ENCODE measurements around the gene TANC1. TPM values are rescaled to one million over a fixed set of nuclear protein-coding genes. Genes with fewer than 3 reads are reported as not detected.
A peak's percentile ranks its signal among the peaks of the same experiment; 100 is the strongest.

The TANC1 gene
- total and polyA plus RNA-seq, 2 experiments from 2014 or later, result 8.2 to 12.1 TPM

DNA sequence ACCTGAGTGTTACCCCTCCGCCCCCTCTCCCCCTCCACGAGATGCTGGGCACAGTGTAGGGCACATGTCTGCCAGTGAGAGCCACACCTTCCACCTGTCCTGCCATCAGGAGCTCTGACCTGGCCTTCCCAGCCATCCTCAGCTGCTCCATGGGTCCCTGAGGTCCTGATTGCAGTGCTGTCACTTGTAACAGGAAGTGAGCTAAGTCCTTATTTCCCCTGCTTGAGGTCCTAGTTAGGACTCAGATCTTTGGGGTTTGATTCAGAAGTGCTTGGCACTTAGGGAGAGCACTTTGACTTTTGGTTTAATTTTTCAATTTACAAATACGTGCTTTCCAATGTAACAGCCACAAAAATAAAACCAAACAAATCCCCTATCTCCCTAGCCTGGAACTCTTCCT is 192.5 kb downstream of the TANC1 start:
- no peaks in the 10 kb centered on the region for H3K4me1 ChIP-seq (ENCODE audit: insufficient read depth)
- peaks cover 7% of the 10 kb centered on the region; the same call in 1 of the 2 replicates for H3K36me3 ChIP-seq (ENCODE audit: low read depth)
- no peaks in the 10 kb centered on the region for H3K9me3 ChIP-seq (ENCODE audit: low read depth)
- H3K27me3 ChIP-seq (replicated peaks; ENCODE audit: insufficient read depth), result no peaks in the 10 kb centered on the region
- TF ChIP-seq EZH2 (IDR thresholded peaks at IDR 0.05; ENCODE audit: insufficient read depth, poor library complexity, severe bottlenecking) (no peak), EZH2phosphoT487 (IDR thresholded peaks at IDR 0.05; ENCODE audit: insufficient read depth, low read depth) (no peak)
- no peak overlapping the region for H3K4me3 ChIP-seq
- DNase-seq, result no peak
- H3K4me2 ChIP-seq (ENCODE audit: unreplicated experiment), result no peak overlapping the region
- H3K79me2 ChIP-seq (ENCODE audit: insufficient read depth), result no peaks in the 10 kb centered on the region
- H2AFZ ChIP-seq, result no peak overlapping the region
- WGBS, 2 experiments (ENCODE audit: low coverage in 1 of 2, low lambda C conversion rate in 2 of 2, missing lambda C conversion rate in 2 of 2), result 63 to 67% methylated on average over 2 to 3 of the region's 3 CpGs
- H3K9me2 ChIP-seq (ENCODE audit: insufficient read depth), result no peaks in the 10 kb centered on the region
- no peaks in the 10 kb centered on the region for H3F3A ChIP-seq (ENCODE audit: insufficient read depth)
- no peak overlapping the region for H3K27ac ChIP-seq
- in situ Hi-C loops (cut with MboI), result no loop called here
- H3K9ac ChIP-seq, result no peak overlapping the region
- H4K20me1 ChIP-seq (ENCODE audit: insufficient read depth), result no peaks in the 10 kb centered on the region

DNA sequence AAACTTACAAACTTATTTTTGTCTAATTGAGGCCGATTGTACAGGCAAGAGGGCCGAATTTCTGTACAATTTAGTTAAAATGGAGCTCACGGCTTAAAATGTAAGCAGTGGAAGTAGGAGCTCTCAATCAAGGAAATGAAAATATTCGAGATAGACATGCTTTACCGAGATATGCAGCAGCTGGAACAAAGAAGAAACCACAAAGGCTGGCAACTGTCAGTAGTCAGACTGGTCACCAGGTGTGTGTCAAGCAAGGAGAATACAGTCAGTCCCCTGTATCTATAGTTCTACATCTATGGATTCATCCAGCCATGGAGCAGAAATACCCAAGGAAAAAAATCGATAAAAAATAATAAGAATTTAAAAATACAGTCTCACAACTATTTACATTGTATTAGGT is 195.5 kb downstream of the TANC1 start:
- Histone ChIP-seq H2AFZ (no peak overlapping the region), H3F3A (ENCODE audit: insufficient read depth) (no peaks in the 10 kb centered on the region), H3K27me3 (replicated peaks; ENCODE audit: insufficient read depth) (no peaks in the 10 kb centered on the region), H3K36me3 (ENCODE audit: low read depth) (peaks cover 7% of the 10 kb centered on the region; the same call in 1 of the 2 replicates), H4K20me1 (ENCODE audit: insufficient read depth) (no peaks in the 10 kb centered on the region), H3K27ac (no peak overlapping the region), H3K9ac (no peak overlapping the region), H3K9me3 (ENCODE audit: low read depth) (no peaks in the 10 kb centered on the region), H3K4me2 (ENCODE audit: unreplicated experiment) (no peak overlapping the region), H3K4me1 (ENCODE audit: insufficient read depth) (no peaks in the 10 kb centered on the region), H3K9me2 (ENCODE audit: insufficient read depth) (no peaks in the 10 kb centered on the region), H3K79me2 (ENCODE audit: insufficient read depth) (no peaks in the 10 kb centered on the region), H3K4me3 (no peak overlapping the region)
- no peak for DNase-seq
- no peak for TF ChIP-seq EZH2 (IDR thresholded peaks at IDR 0.05; ENCODE audit: insufficient read depth, poor library complexity, severe bottlenecking)
- no peak for TF ChIP-seq EZH2phosphoT487 (IDR thresholded peaks at IDR 0.05; ENCODE audit: insufficient read depth, low read depth)
- WGBS, 2 experiments (ENCODE audit: low coverage in 1 of 2, low lambda C conversion rate in 2 of 2, missing lambda C conversion rate in 2 of 2), result 83 to 88% methylated on average over 6 of the region's 6 CpGs
- in situ Hi-C loops (cut with MboI), result no loop called here

DNA sequence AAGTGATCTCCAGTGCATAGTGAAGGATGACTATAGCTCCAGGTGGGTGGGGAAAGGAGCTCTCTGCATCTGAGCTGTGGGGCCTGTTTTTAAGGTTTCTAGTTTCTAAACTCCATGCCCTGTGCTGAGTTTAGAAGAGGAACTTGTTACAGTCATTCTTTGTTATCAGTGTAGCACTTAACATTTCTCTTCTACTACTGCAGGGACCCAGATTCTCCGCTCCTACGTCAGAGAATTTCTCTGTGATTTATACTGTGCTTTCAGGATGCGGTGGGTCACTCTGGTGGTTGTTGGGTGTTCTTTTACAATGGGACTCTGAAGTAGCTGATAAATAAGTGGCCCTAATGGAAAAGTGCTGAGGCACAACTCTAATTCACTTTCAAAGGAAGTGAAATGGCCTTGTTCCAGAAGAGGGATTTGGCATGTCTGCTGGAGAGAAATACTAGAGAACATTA is 196.0 kb downstream of the TANC1 start:
- DNase-seq, result no peak
- no peak overlapping the region for H2AFZ ChIP-seq
- no peaks in the 10 kb centered on the region for H3K27me3 ChIP-seq (replicated peaks; ENCODE audit: insufficient read depth)
- no peak overlapping the region for H3K4me2 ChIP-seq (ENCODE audit: unreplicated experiment)
- in situ Hi-C loops (cut with MboI), result no loop called here
- WGBS, 2 experiments (ENCODE audit: low coverage in 1 of 2, low lambda C conversion rate in 2 of 2, missing lambda C conversion rate in 2 of 2), result 84 to 88% methylated on average over 3 of the region's 3 CpGs
- H3K9me2 ChIP-seq (ENCODE audit: insufficient read depth), result no peaks in the 10 kb centered on the region
- no peak overlapping the region for H3K9ac ChIP-seq
- no peak overlapping the region for H3K27ac ChIP-seq
- H4K20me1 ChIP-seq (ENCODE audit: insufficient read depth), result no peaks in the 10 kb centered on the region
- no peaks in the 10 kb centered on the region for H3K79me2 ChIP-seq (ENCODE audit: insufficient read depth)
- no peak overlapping the region for H3K4me3 ChIP-seq
- H3K36me3 ChIP-seq (ENCODE audit: low read depth), result peaks cover 7% of the 10 kb centered on the region; the same call in 1 of the 2 replicates
- H3K4me1 ChIP-seq (ENCODE audit: insufficient read depth), result no peaks in the 10 kb centered on the region
- H3K9me3 ChIP-seq (ENCODE audit: low read depth), result no peaks in the 10 kb centered on the region
- TF ChIP-seq EZH2 (IDR thresholded peaks at IDR 0.05; ENCODE audit: insufficient read depth, poor library complexity, severe bottlenecking), result no peak
- TF ChIP-seq EZH2phosphoT487 (IDR thresholded peaks at IDR 0.05; ENCODE audit: insufficient read depth, low read depth), result no peak
- H3F3A ChIP-seq (ENCODE audit: insufficient read depth), result no peaks in the 10 kb centered on the region

DNA sequence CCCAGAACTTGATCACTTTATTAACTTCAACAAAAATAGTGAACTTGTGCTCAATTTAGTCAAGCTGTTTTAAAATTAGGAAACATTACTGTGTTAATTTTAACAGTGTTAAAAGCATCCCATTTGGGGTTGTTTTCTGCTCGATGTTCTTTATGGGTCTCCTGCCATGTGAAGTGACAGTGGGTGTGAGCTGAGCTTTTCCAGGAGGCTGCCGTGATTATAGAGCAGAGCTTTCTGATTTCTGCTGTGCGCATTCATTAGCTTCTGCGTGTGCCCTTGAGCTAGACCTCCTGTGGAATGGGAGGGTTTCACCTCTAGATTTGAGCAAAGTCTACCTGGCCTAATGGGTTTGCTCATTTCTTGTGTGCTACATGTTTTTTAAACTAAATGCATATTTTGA is 196.6 kb downstream of the TANC1 start:
- H3K27me3 ChIP-seq (replicated peaks; ENCODE audit: insufficient read depth), result no peaks in the 10 kb centered on the region
- no peaks in the 10 kb centered on the region for H3K9me2 ChIP-seq (ENCODE audit: insufficient read depth)
- H2AFZ ChIP-seq, result no peak overlapping the region
- TF ChIP-seq EZH2phosphoT487 (IDR thresholded peaks at IDR 0.05; ENCODE audit: insufficient read depth, low read depth) (no peak), EZH2 (IDR thresholded peaks at IDR 0.05; ENCODE audit: insufficient read depth, poor library complexity, severe bottlenecking) (no peak)
- H3K4me1 ChIP-seq (ENCODE audit: insufficient read depth), result no peaks in the 10 kb centered on the region
- in situ Hi-C loops (cut with MboI), result no loop called here
- no peaks in the 10 kb centered on the region for H3K9me3 ChIP-seq (ENCODE audit: low read depth)
- 85 to 87% methylated on average over 4 of the region's 4 CpGs for WGBS, 2 experiments (ENCODE audit: low coverage in 1 of 2, low lambda C conversion rate in 2 of 2, missing lambda C conversion rate in 2 of 2)
- no peaks in the 10 kb centered on the region for H3K79me2 ChIP-seq (ENCODE audit: insufficient read depth)
- H3K36me3 ChIP-seq (ENCODE audit: low read depth), result peaks cover 8% of the 10 kb centered on the region; the same call in 1 of the 2 replicates
- no peaks in the 10 kb centered on the region for H4K20me1 ChIP-seq (ENCODE audit: insufficient read depth)
- no peak for DNase-seq
- H3F3A ChIP-seq (ENCODE audit: insufficient read depth), result no peaks in the 10 kb centered on the region
- H3K4me3 ChIP-seq, result no peak overlapping the region
- H3K4me2 ChIP-seq (ENCODE audit: unreplicated experiment), result no peak overlapping the region
- no peak overlapping the region for H3K9ac ChIP-seq
- H3K27ac ChIP-seq, result no peak overlapping the region

DNA sequence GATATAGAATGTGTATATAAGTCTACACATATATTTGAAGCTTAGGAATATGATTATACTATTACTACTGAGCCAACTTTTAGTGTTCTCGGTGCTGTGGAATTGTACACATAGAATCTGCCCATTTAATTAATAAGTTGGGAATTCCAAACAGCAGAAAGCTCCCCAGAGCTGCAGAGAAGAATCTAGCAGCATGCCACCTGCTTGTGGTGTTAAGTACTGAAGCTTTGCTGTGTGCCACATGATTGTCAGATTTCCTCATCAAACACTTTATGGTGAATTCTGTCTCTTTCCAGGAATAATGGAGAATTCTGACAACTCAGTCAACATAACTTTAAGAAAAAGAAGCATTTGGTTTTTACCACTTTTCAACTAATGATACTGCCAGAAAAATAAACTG is 200.3 kb downstream of the TANC1 start:
- 0 out of 2 replicates have a peak, but pooled peaks cover 17% of the 10 kb centered on the region for H3K36me3 ChIP-seq (ENCODE audit: low read depth)
- no peak overlapping the region for H3K4me3 ChIP-seq
- no peak overlapping the region for H3K27ac ChIP-seq
- 55 to 56% methylated on average over 1 of the region's 1 CpG for WGBS, 2 experiments (ENCODE audit: low coverage in 1 of 2, low lambda C conversion rate in 2 of 2, missing lambda C conversion rate in 2 of 2)
- H3K27me3 ChIP-seq (replicated peaks; ENCODE audit: insufficient read depth), result no peaks in the 10 kb centered on the region
- no peaks in the 10 kb centered on the region for H3K9me3 ChIP-seq (ENCODE audit: low read depth)
- H3F3A ChIP-seq (ENCODE audit: insufficient read depth), result no peaks in the 10 kb centered on the region
- H3K79me2 ChIP-seq (ENCODE audit: insufficient read depth), result no peaks in the 10 kb centered on the region
- H2AFZ ChIP-seq, result no peak overlapping the region
- H3K9ac ChIP-seq, result no peak overlapping the region
- peak; percentile 53 for DNase-seq
- no peak overlapping the region for H3K4me2 ChIP-seq (ENCODE audit: unreplicated experiment)
- in situ Hi-C loops (cut with MboI), result no loop called here
- H3K4me1 ChIP-seq (ENCODE audit: insufficient read depth), result no peaks in the 10 kb centered on the region
- no peaks in the 10 kb centered on the region for H4K20me1 ChIP-seq (ENCODE audit: insufficient read depth)
- TF ChIP-seq EZH2phosphoT487 (IDR thresholded peaks at IDR 0.05; ENCODE audit: insufficient read depth, low read depth), result no peak
- no peak for TF ChIP-seq EZH2 (IDR thresholded peaks at IDR 0.05; ENCODE audit: insufficient read depth, poor library complexity, severe bottlenecking)
- H3K9me2 ChIP-seq (ENCODE audit: insufficient read depth), result no peaks in the 10 kb centered on the region

All from GM23248 (cell line).